GM23338 (cell line): ENCODE data around the gene HIBADH. TPM values are rescaled to one million over a fixed set of nuclear protein-coding genes. Genes with fewer than 3 reads are reported as not detected.

ENCODE experiments used
- ATAC-seq: fragments of 200-7000 bp; cut with Tn5 transposase; 3 replicates; pipeline ENCODE4 v1.9.1; 2020
- DNase-seq: peaks from one replicate; pipeline ENCODE4 v3.0.0-alpha.2; 2015; ENCODE audit warnings: low spot score
- H2AFZ ChIP-seq: fragments of 200-600 bp; sonication (generic); 2 replicates; pipeline ENCODE4 v1.8.0; 2016; ENCODE audit warnings: antibody characterized with exemption, mild to moderate bottlenecking, moderate library complexity
- H3F3A ChIP-seq: fragments of 200-600 bp; sonication (generic); replicated peaks from 2 replicates; pipeline ENCODE4 v1.8.0; 2017; ENCODE audit warnings: antibody characterized with exemption, mixed run types, low read depth
- H3K27ac ChIP-seq: fragments of 200-600 bp; sonication (generic); 2 replicates; pipeline ENCODE4 v1.6.1; 2016; ENCODE audit warnings: low read depth
- H3K27me3 ChIP-seq: fragments of 200-600 bp; sonication (generic); 2 replicates; pipeline ENCODE4 v1.8.0; 2016; ENCODE audit warnings: mild to moderate bottlenecking, mixed run types, moderate library complexity; ENCODE audit not compliant: insufficient read depth
- H3K36me3 ChIP-seq: fragments of 200-600 bp; sonication (generic); 2 replicates; pipeline ENCODE4 v1.8.0; 2016; ENCODE audit warnings: mild to moderate bottlenecking; ENCODE audit not compliant: insufficient read depth
- H3K4me1 ChIP-seq: fragments of 200-600 bp; sonication (generic); 2 replicates; pipeline ENCODE4 v1.8.0; 2016; ENCODE audit warnings: mild to moderate bottlenecking, moderate library complexity; ENCODE audit not compliant: insufficient read depth
- H3K4me2 ChIP-seq: fragments of 200-600 bp; sonication (generic); 2 replicates; pipeline ENCODE4 v1.7.1; 2017; ENCODE audit warnings: mixed run types
- H3K4me3 ChIP-seq: fragments of 200-600 bp; sonication (generic); 2 replicates; pipeline ENCODE4 v1.6.1; 2016; ENCODE audit warnings: mixed run types
- H3K79me2 ChIP-seq: fragments of 200-600 bp; sonication (generic); replicated peaks from 2 replicates; pipeline ENCODE4 v1.8.0; 2017; ENCODE audit warnings: mild to moderate bottlenecking; ENCODE audit not compliant: insufficient read depth
- H3K9me2 ChIP-seq: fragments of 200-600 bp; sonication (generic); 2 replicates; pipeline ENCODE4 v1.8.0; 2017; ENCODE audit not compliant: insufficient read depth
- H4K20me1 ChIP-seq: fragments of 200-600 bp; sonication (generic); replicated peaks from 2 replicates; pipeline ENCODE4 v1.8.0; 2017; ENCODE audit warnings: mild to moderate bottlenecking; ENCODE audit not compliant: insufficient read depth
- H3K27ac Mint-ChIP-seq: 2 replicates; pipeline ENCODE4 v1.8.0; 2020; ENCODE audit warnings: inconsistent platforms, mild to moderate bottlenecking, moderate library complexity, mixed read lengths
- H3K27me3 Mint-ChIP-seq: 3 replicates; pipeline ENCODE4 v1.8.0; 2022; ENCODE audit warnings: low read depth, mild to moderate bottlenecking, moderate library complexity, mixed read lengths, inconsistent platforms; ENCODE audit not compliant: insufficient read depth, poor library complexity
- H3K36me3 Mint-ChIP-seq: 3 replicates; pipeline ENCODE4 v1.8.0; 2021; ENCODE audit warnings: low read depth, mild to moderate bottlenecking, inconsistent platforms, moderate library complexity, mixed read lengths
- H3K4me1 Mint-ChIP-seq: 3 replicates; pipeline ENCODE4 v1.8.0; 2020; ENCODE audit warnings: mild to moderate bottlenecking, inconsistent platforms, mixed read lengths
- H3K4me3 Mint-ChIP-seq: 3 replicates; pipeline ENCODE4 v1.8.0; 2021; ENCODE audit warnings: moderate library complexity, mild to moderate bottlenecking, inconsistent platforms, mixed read lengths
- H3K9me3 Mint-ChIP-seq: 3 replicates; pipeline ENCODE4 v1.8.0; 2020; ENCODE audit warnings: moderate library complexity, mild to moderate bottlenecking, inconsistent platforms, mixed read lengths
- CREB1 ChIP-seq: fragments of 250-450 bp; sonication (Bioruptor Pico); IDR thresholded peaks from 2 replicates; pipeline ENCODE4 v1.5.0; 2020; ENCODE audit warnings: low read depth, mild to moderate bottlenecking, moderate library complexity
- EZH2 ChIP-seq: fragments of 200-600 bp; sonication (generic); IDR thresholded peaks from one replicate; pipeline ENCODE4 v1.8.0; 2017; ENCODE audit warnings: antibody characterized with exemption, mild to moderate bottlenecking, low read depth; ENCODE audit not compliant: unreplicated experiment
- EZH2phosphoT487 ChIP-seq: fragments of 200-600 bp; sonication (generic); IDR thresholded peaks from one replicate; pipeline ENCODE4 v1.8.1; 2018; ENCODE audit warnings: antibody characterized with exemption; ENCODE audit not compliant: unreplicated experiment
- NANOG ChIP-seq: IDR thresholded peaks from 2 replicates; pipeline ENCODE4 v1.6.1; 2016; ENCODE audit warnings: antibody characterized with exemption, borderline replicate concordance
- POLR2AphosphoS5 ChIP-seq: IDR thresholded peaks from 2 replicates; pipeline ENCODE4 v1.6.1; 2016; ENCODE audit warnings: antibody characterized with exemption, low read depth
- STAT1 ChIP-seq: IDR thresholded peaks from one replicate; pipeline ENCODE4 v1.6.1; 2016; ENCODE audit warnings: antibody characterized with exemption; ENCODE audit not compliant: unreplicated experiment
- ZNF331 ChIP-seq: fragments of 250-450 bp; sonication (Bioruptor Pico); IDR thresholded peaks from 2 replicates; pipeline ENCODE4 v1.5.0; 2020; ENCODE audit warnings: low read depth, mild to moderate bottlenecking, moderate library complexity
- polyA plus RNA-seq: library from polyadenylated mRNA; unstranded; fragments of >200 nt; fragmentation: Nextera tagmentation; extraction: Ambion mirVana; gene quantifications from 2 replicates; pipeline ENCODE4 v1.2.1, GENCODE V29; 2016
- total RNA-seq: library from RNA; depleted of rRNA; stranded (reverse); fragments of >200 nt; shearing (Covaris generic); gene quantifications from 2 replicates; pipeline ENCODE4 v1.2.3, GENCODE V29; 2014
- TF ChIP-seq, protein P1 (sequence below): IDR thresholded peaks from 2 replicates; pipeline ENCODE4 v1.6.1; 2016; ENCODE audit warnings: antibody characterized with exemption
- TF ChIP-seq, protein P2 (sequence below), 2 experiments: fragments of 200-600 bp in 1 of 2; sonication (generic) in 1 of 2; conservative IDR thresholded peaks; 2 replicates each; pipeline versions ENCODE4 v1.5.1 to v1.6.1; 2016 to 2017; ENCODE audit warnings: antibody characterized with exemption in 2 of 2, low read depth in 2 of 2, mild to moderate bottlenecking in 2 of 2, moderate library complexity in 1 of 2
- TF ChIP-seq, protein P3 (sequence below): fragments of 250-450 bp; sonication (Bioruptor Pico); IDR thresholded peaks from 2 replicates; pipeline ENCODE4 v1.5.0; 2020; ENCODE audit warnings: mild to moderate bottlenecking, moderate library complexity

Gene HIBADH
- total and polyA plus RNA-seq, 2 experiments from 2014 or later = 31.3 to 57.0 TPM

GRCh38 chr7:27492224-27492623 lies 170.5 kb downstream of the HIBADH start:
- ATAC-seq = no peak
- Histone ChIP-seq H2AFZ (no peak overlapping the region), H3K9me2 (no peaks in the 10 kb centered on the region), H3K27me3 (no peaks in the 10 kb centered on the region), H3F3A (no peaks in the 10 kb centered on the region), H4K20me1 (no peaks in the 10 kb centered on the region), H3K36me3 (no peaks in the 10 kb centered on the region), H3K4me1 (no peaks in the 10 kb centered on the region), H3K4me2 (no peak overlapping the region), H3K79me2 (no peaks in the 10 kb centered on the region), H3K27ac (no peak overlapping the region), H3K4me3 (no peak overlapping the region)
- Mint-ChIP-seq H3K36me3 (no peaks in the 10 kb centered on the region), H3K27ac (no peak overlapping the region), H3K9me3 (peaks cover 2% of the 10 kb centered on the region; the same call in 2 of the 3 replicates), H3K4me1 (no peaks in the 10 kb centered on the region; the same call in 2 of the 3 replicates), H3K4me3 (no peak overlapping the region), H3K27me3 (no peaks in the 10 kb centered on the region)
- DNase-seq = no peak
- TF ChIP-seq ZNF331 (CRISPR knock-in tag) (no peak), EZH2 (no peak), CREB1 (CRISPR knock-in tag) (no peak), NANOG (no peak)

DNA sequence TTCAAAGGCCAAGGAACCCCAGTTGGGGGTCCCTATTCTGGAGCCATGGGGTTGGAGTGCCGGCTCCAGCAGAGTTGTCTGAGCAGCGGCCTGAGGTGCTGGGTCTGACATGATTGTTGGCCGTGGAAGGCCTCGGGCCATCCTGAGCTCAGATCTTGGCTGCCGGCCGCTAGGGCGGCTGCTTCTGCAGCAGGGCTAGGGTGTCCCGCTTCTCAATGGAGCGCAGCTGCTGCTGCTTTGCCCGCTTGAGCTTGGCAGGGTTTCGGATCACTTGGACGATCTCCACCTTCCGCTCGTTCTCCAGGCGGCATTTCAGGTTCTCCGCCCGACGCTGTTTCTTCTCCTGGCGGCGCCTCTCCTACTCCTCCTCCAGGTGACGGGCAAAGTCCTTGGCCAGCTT lies 171.1 kb downstream of the HIBADH start:
- no peak for DNase-seq
- H3K79me2 ChIP-seq = no peaks in the 10 kb centered on the region
- no peaks in the 10 kb centered on the region for H3K9me2 ChIP-seq
- H3K36me3 Mint-ChIP-seq = no peaks in the 10 kb centered on the region
- H3K4me2 ChIP-seq = no peak overlapping the region
- no peak for ATAC-seq
- no peak overlapping the region for H3K4me3 ChIP-seq
- no peaks in the 10 kb centered on the region for H4K20me1 ChIP-seq
- no peaks in the 10 kb centered on the region for H3K4me1 ChIP-seq
- peaks cover 2% of the 10 kb centered on the region; the same call in 2 of the 3 replicates for H3K9me3 Mint-ChIP-seq
- H3K4me1 Mint-ChIP-seq = no peaks in the 10 kb centered on the region; the same call in 2 of the 3 replicates
- no peak overlapping the region for H3K27ac ChIP-seq
- H3K27me3 Mint-ChIP-seq = no peaks in the 10 kb centered on the region
- H3K27me3 ChIP-seq = no peaks in the 10 kb centered on the region
- no peak overlapping the region for H2AFZ ChIP-seq
- no peak overlapping the region for H3K27ac Mint-ChIP-seq
- H3K36me3 ChIP-seq = no peaks in the 10 kb centered on the region
- no peaks in the 10 kb centered on the region for H3F3A ChIP-seq
- no peak overlapping the region for H3K4me3 Mint-ChIP-seq
- TF ChIP-seq, protein P1, sequence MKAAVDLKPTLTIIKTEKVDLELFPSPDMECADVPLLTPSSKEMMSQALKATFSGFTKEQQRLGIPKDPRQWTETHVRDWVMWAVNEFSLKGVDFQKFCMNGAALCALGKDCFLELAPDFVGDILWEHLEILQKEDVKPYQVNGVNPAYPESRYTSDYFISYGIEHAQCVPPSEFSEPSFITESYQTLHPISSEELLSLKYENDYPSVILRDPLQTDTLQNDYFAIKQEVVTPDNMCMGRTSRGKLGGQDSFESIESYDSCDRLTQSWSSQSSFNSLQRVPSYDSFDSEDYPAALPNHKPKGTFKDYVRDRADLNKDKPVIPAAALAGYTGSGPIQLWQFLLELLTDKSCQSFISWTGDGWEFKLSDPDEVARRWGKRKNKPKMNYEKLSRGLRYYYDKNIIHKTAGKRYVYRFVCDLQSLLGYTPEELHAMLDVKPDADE = no peak
- no peak for TF ChIP-seq POLR2AphosphoS5
- no peak for TF ChIP-seq EZH2phosphoT487
- TF ChIP-seq, protein P2, sequence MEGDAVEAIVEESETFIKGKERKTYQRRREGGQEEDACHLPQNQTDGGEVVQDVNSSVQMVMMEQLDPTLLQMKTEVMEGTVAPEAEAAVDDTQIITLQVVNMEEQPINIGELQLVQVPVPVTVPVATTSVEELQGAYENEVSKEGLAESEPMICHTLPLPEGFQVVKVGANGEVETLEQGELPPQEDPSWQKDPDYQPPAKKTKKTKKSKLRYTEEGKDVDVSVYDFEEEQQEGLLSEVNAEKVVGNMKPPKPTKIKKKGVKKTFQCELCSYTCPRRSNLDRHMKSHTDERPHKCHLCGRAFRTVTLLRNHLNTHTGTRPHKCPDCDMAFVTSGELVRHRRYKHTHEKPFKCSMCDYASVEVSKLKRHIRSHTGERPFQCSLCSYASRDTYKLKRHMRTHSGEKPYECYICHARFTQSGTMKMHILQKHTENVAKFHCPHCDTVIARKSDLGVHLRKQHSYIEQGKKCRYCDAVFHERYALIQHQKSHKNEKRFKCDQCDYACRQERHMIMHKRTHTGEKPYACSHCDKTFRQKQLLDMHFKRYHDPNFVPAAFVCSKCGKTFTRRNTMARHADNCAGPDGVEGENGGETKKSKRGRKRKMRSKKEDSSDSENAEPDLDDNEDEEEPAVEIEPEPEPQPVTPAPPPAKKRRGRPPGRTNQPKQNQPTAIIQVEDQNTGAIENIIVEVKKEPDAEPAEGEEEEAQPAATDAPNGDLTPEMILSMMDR (conservative IDR thresholded peaks at IDR 0.05; ENCODE audit: low read depth in 2 of 2) = no peak
- no peak for TF ChIP-seq EZH2
- TF ChIP-seq, protein P3, sequence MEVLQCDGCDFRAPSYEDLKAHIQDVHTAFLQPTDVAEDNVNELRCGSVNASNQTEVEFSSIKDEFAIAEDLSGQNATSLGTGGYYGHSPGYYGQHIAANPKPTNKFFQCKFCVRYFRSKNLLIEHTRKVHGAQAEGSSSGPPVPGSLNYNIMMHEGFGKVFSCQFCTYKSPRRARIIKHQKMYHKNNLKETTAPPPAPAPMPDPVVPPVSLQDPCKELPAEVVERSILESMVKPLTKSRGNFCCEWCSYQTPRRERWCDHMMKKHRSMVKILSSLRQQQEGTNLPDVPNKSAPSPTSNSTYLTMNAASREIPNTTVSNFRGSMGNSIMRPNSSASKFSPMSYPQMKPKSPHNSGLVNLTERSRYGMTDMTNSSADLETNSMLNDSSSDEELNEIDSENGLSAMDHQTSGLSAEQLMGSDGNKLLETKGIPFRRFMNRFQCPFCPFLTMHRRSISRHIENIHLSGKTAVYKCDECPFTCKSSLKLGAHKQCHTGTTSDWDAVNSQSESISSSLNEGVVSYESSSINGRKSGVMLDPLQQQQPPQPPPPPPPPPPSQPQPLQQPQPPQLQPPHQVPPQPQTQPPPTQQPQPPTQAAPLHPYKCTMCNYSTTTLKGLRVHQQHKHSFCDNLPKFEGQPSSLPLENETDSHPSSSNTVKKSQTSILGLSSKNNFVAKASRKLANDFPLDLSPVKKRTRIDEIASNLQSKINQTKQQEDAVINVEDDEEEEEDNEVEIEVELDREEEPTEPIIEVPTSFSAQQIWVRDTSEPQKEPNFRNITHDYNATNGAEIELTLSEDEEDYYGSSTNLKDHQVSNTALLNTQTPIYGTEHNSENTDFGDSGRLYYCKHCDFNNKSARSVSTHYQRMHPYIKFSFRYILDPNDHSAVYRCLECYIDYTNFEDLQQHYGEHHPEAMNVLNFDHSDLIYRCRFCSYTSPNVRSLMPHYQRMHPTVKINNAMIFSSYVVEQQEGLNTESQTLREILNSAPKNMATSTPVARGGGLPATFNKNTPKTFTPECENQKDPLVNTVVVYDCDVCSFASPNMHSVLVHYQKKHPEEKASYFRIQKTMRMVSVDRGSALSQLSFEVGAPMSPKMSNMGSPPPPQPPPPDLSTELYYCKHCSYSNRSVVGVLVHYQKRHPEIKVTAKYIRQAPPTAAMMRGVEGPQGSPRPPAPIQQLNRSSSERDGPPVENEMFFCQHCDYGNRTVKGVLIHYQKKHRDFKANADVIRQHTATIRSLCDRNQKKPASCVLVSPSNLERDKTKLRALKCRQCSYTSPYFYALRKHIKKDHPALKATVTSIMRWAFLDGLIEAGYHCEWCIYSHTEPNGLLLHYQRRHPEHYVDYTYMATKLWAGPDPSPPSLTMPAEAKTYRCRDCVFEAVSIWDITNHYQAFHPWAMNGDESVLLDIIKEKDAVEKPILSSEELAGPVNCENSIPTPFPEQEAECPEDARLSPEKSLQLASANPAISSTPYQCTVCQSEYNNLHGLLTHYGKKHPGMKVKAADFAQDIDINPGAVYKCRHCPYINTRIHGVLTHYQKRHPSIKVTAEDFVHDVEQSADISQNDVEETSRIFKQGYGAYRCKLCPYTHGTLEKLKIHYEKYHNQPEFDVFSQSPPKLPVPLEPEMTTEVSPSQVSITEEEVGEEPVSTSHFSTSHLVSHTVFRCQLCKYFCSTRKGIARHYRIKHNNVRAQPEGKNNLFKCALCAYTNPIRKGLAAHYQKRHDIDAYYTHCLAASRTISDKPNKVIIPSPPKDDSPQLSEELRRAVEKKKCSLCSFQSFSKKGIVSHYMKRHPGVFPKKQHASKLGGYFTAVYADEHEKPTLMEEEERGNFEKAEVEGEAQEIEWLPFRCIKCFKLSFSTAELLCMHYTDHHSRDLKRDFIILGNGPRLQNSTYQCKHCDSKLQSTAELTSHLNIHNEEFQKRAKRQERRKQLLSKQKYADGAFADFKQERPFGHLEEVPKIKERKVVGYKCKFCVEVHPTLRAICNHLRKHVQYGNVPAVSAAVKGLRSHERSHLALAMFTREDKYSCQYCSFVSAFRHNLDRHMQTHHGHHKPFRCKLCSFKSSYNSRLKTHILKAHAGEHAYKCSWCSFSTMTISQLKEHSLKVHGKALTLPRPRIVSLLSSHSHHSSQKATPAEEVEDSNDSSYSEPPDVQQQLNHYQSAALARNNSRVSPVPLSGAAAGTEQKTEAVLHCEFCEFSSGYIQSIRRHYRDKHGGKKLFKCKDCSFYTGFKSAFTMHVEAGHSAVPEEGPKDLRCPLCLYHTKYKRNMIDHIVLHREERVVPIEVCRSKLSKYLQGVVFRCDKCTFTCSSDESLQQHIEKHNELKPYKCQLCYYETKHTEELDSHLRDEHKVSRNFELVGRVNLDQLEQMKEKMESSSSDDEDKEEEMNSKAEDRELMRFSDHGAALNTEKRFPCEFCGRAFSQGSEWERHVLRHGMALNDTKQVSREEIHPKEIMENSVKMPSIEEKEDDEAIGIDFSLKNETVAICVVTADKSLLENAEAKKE (CRISPR knock-in tag) = no peak
- no peak for TF ChIP-seq STAT1
